ENCODE data around the gene MYO15B.

MYO15B gene

GRCh38 chr17:75626496-75627038 is 39.0 kb downstream of the MYO15B start:
- no peak for DNase-seq (ENCODE audit: low read depth in 1 of 2, low spot score in 1 of 2)
- no peak overlapping the region for H3K27ac ChIP-seq (replicated peaks)
- H3K4me3 ChIP-seq (replicated peaks; ENCODE audit: insufficient read depth, low read length): no peak overlapping the region
- no peak for TF ChIP-seq POLR2AphosphoS5 (IDR thresholded peaks at IDR 0.05; ENCODE audit: low read depth)
- TF ChIP-seq SPI1 (IDR thresholded peaks at IDR 0.05; ENCODE audit: borderline replicate concordance, low read depth): no peak
- TF ChIP-seq REST (IDR thresholded peaks at IDR 0.05; ENCODE audit: insufficient replicate concordance, low read depth): no peak
- TF ChIP-seq CTCF (IDR thresholded peaks at IDR 0.05; ENCODE audit: insufficient read depth, low read length): no peak
- TF ChIP-seq GABPA (IDR thresholded peaks at IDR 0.05; ENCODE audit: low read depth): no peak
- H3K27me3 ChIP-seq (ENCODE audit: insufficient read depth, poor library complexity, severe bottlenecking): no peaks in the 10 kb centered on the region

- Histone ChIP-seq H3K27ac (replicated peaks) (no peak overlapping the region), H3K27me3 (ENCODE audit: insufficient read depth, poor library complexity, severe bottlenecking) (no peaks in the 10 kb centered on the region), H3K4me3 (replicated peaks; ENCODE audit: insufficient read depth, low read length) (no peak overlapping the region)
- no peak for DNase-seq (ENCODE audit: low read depth in 1 of 2, low spot score in 1 of 2)
- TF ChIP-seq SPI1 (IDR thresholded peaks at IDR 0.05; ENCODE audit: borderline replicate concordance, low read depth): no peak
- no peak for TF ChIP-seq GABPA (IDR thresholded peaks at IDR 0.05; ENCODE audit: low read depth)
- TF ChIP-seq POLR2AphosphoS5 (IDR thresholded peaks at IDR 0.05; ENCODE audit: low read depth): no peak
- no peak for TF ChIP-seq CTCF (IDR thresholded peaks at IDR 0.05; ENCODE audit: insufficient read depth, low read length)
- no peak for TF ChIP-seq REST (IDR thresholded peaks at IDR 0.05; ENCODE audit: insufficient replicate concordance, low read depth)
Observed at GRCh38 chr17:75627094-75627493, 39.5 kb downstream of the MYO15B start.

GRCh38 chr17:75628425-75628824 is 40.8 kb downstream of the MYO15B start:
- Histone ChIP-seq H3K4me3 (replicated peaks; ENCODE audit: insufficient read depth, low read length) (no peak overlapping the region), H3K27ac (replicated peaks) (no peak overlapping the region), H3K27me3 (ENCODE audit: insufficient read depth, poor library complexity, severe bottlenecking) (no peaks in the 10 kb centered on the region)
- no peak for DNase-seq (ENCODE audit: low read depth in 1 of 2, low spot score in 1 of 2)
- TF ChIP-seq REST (IDR thresholded peaks at IDR 0.05; ENCODE audit: insufficient replicate concordance, low read depth): no peak
